Measurements from ENCODE around the gene PALB2. TPM values are rescaled to one million over a fixed set of nuclear protein-coding genes. Genes with fewer than 3 reads are reported as not detected.

Gene PALB2
- total and polyA plus RNA-seq, 2 of the 8 experiments (the other 6 are each of a cell fraction or from before 2014, with no cell fraction given): 12.5 to 33.1 TPM

DNA sequence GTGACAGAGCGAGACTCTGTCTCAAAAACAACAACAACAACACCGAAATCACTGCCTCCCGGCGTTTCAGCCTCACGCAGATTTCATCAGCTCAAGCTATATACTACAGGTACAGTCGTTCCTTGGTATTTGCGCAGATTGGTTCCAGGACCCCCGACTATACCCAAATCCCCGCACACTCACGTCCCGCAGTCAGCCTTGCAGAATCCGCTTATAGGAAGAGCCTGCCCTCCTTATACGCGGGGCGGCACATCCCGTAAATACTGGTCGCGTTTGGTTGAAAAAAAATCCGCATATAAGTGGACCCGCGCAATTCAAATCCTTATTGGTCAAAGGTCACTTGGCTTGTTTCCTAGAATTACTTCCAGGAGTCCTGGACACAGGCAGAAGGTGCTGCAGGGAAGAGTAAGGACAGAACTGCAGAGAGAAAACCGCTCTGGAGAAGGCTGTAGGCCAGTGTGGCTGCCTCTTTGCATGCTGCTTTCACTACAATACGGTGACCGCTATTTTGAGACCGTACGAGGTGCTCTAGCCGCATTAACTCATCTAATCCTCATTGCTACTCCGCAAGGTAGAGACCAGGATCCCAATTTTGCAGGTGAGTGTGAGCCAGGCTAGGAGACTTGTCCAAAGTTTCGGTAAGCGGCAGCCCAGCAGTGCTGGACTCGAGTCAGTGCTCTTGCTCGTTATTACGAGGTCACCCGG is 45.7 kb downstream of the PALB2 start:
- peak overlapping the region; percentile 94 for H4K8ac ChIP-seq (ENCODE audit: extremely low read depth, insufficient read depth, low read length)
- no peak for TF ChIP-seq TAF7 (optimal IDR thresholded peaks at IDR 0.05; ENCODE audit: borderline replicate concordance, low read depth, low read length)
- TF ChIP-seq CREB1 (IDR thresholded peaks at IDR 0.05): no peak
- no peak for TF ChIP-seq KDM5A (IDR thresholded peaks at IDR 0.05; ENCODE audit: low read length)
- no peak for TF ChIP-seq TBP (IDR thresholded peaks at IDR 0.05; ENCODE audit: low read depth, low read length)
- TF ChIP-seq EZH2 (IDR thresholded peaks at IDR 0.05; ENCODE audit: low read depth, low read length, severe bottlenecking): no peak
- TF ChIP-seq SUZ12 (IDR thresholded peaks at IDR 0.05; ENCODE audit: low read length): no peak
- TF ChIP-seq SP4 (IDR thresholded peaks at IDR 0.05; ENCODE audit: low read length): no peak
- TF ChIP-seq, protein P1, sequence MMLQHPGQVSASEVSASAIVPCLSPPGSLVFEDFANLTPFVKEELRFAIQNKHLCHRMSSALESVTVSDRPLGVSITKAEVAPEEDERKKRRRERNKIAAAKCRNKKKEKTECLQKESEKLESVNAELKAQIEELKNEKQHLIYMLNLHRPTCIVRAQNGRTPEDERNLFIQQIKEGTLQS (IDR thresholded peaks at IDR 0.05; ENCODE audit: insufficient read depth, low read depth, low read length): no peak
- no peak for TF ChIP-seq TCF12 (IDR thresholded peaks at IDR 0.05; ENCODE audit: low read depth, low read length)
- TF ChIP-seq BRCA1 (IDR thresholded peaks at IDR 0.05; ENCODE audit: low read depth, low read length): no peak
- no peak for TF ChIP-seq PHF8 (conservative IDR thresholded peaks at IDR 0.05; ENCODE audit: low read depth, low read length)
- no peak for TF ChIP-seq SP2 (IDR thresholded peaks at IDR 0.05; ENCODE audit: low read length)

More for the DNA sequence above, 45.7 kb downstream of the PALB2 start:
- Histone ChIP-seq H4K20me1 (replicated peaks in 1 of 2; ENCODE audit: control insufficient read depth in 1 of 2, insufficient read depth in 2 of 2, low read length in 2 of 2) (peaks cover 3 to 4% of the 10 kb centered on the region in 2 experiments), H3K36me3 (ENCODE audit: control insufficient read depth in 2 of 4, insufficient read depth in 4 of 4, low read length in 3 of 4) (peaks cover 12 to 29% (median 23%) of the 10 kb centered on the region in 4 experiments), H4K91ac (replicated peaks; ENCODE audit: insufficient read length, low read length) (peak overlapping the region; percentile 52), H2BK15ac (ENCODE audit: low read length) (no peak overlapping the region), H3K79me2 (ENCODE audit: control insufficient read depth in 1 of 2, insufficient read depth in 2 of 2, low read length in 2 of 2) (peaks cover 34 to 54% of the 10 kb centered on the region in 2 experiments), H3K14ac (ENCODE audit: insufficient read length) (no peak overlapping the region), H3K9ac (replicated peaks in 1 of 4; ENCODE audit: extremely low read depth in 1 of 4, low read depth in 3 of 4, low read length in 3 of 4) (peak overlapping the region; percentile 89 to 95 (median 91)), H2AK5ac (ENCODE audit: low read depth, low read length) (no peak overlapping the region), H3K79me1 (ENCODE audit: low read depth, low read length) (peaks cover 9% of the 10 kb centered on the region), H3K23ac (ENCODE audit: insufficient read length) (no peak overlapping the region), H2BK120ac (replicated peaks; ENCODE audit: low read depth, low read length) (no peak overlapping the region), H3K27ac (ENCODE audit: low read depth, low read length) (peak overlapping the region; percentile 65), H3K23me2 (ENCODE audit: low read depth, low read length) (peaks cover 6% of the 10 kb centered on the region), H3K27me3 (replicated peaks in 1 of 4; ENCODE audit: control insufficient read depth in 3 of 4, extremely low read depth in 1 of 4, insufficient read depth in 3 of 4, low read length in 3 of 4) (no peaks in the 10 kb centered on the region), H2BK20ac (ENCODE audit: low read length) (no peak overlapping the region), H3K56ac (replicated peaks; ENCODE audit: insufficient read length, low read depth, low read length) (no peak overlapping the region), H2AFZ (ENCODE audit: low read length) (peak overlapping the region; percentile 25; the same call in 1 of the 2 replicates), H2BK12ac (ENCODE audit: low read depth, low read length) (no peak overlapping the region; the same call in 1 of the 2 replicates), H3K18ac (ENCODE audit: extremely low read depth, low read length) (no peak overlapping the region), H3K4me2 (ENCODE audit: insufficient read depth in 1 of 2, low read depth in 2 of 2, low read length in 2 of 2) (peak overlapping the region; percentile 86 to 96), H3K4me3 (ENCODE audit: extremely low read depth in 1 of 4, insufficient read depth in 2 of 4, low read depth in 3 of 4, low read length in 4 of 4) (peak overlapping the region; percentile 86 to 99 (median 99)), H2BK5ac (ENCODE audit: low read depth, low read length) (peak overlapping the region; percentile 3; the same call in 1 of the 2 replicates), H3K4ac (replicated peaks; ENCODE audit: insufficient read length, low read depth, low read length) (no peak overlapping the region), H3K4me1 (replicated peaks in 1 of 4; ENCODE audit: control insufficient read depth in 3 of 4, insufficient read depth in 4 of 4, low read length in 3 of 4) (peaks cover 2 to 9% (median 4%) of the 10 kb centered on the region in 4 experiments; a peak in 4 of 7 replicates), H4K5ac (ENCODE audit: insufficient read length, low read depth, low read length) (peak overlapping the region; percentile 29), H3K9me3 (ENCODE audit: insufficient read depth in 2 of 2, low read depth in 1 of 2, low read length in 1 of 2) (no peaks in the 10 kb centered on the region)
- ChIA-PET CTCF (ENCODE audit: partially characterized antibody) (interaction anchor here (0.6 to 1.9 kb wide), 5 partner anchors 10 to 160 kb away, joined by 3 to 6 read pairs (median 4); no protein-coding TSS in a partner anchor), POLR2A (ENCODE audit: partially characterized antibody) (interaction anchor here (1.1 to 4.3 kb wide), 3 partner anchors 14 to 84 kb away, joined by 4 to 19 read pairs (median 7); partner anchors contain the start of genes EARS2 and UBFD1)
- DNase-seq (ENCODE audit: low read depth in 1 of 2, low spot score in 2 of 2) (no peak), FAIRE-seq (no peak)
- 25% methylated on average over 32 of the region's 34 CpGs; no CpG with 5 or more reads in 1 of the 2 experiments for WGBS, 2 experiments (ENCODE audit: extremely low coverage in 1 of 2, insufficient coverage in 1 of 2, insufficient read length in 1 of 2, insufficient replicate concordance in 2 of 2, low coverage in 1 of 2, low lambda C conversion rate in 2 of 2, missing lambda C conversion rate in 1 of 2)

Measured in H1 (cell line).